Natural killer cell treated with Interleukin-12 subunit alpha and Interleukin-12 subunit beta and Interleukin-15 and Interleukin-18, amount 100 ng/mL, for 72 hours (primary cell): ENCODE data around the gene OTOGL. TPM values are rescaled to one million over a fixed set of nuclear protein-coding genes. Genes with fewer than 3 reads are reported as not detected.
A peak's percentile ranks its signal among the peaks of the same experiment; 100 is the strongest.

ENCODE experiments used
- ATAC-seq, 2 donors: fragments of 150-1000 bp; cut with Tn5 transposase in 1 of 2; sonication (Bioruptor Pico), chemical (Tn5 transposase) in 1 of 2; 2 replicates each; pipeline ENCODE4 v1.10.0; 2021
- DNase-seq: peaks from one replicate; pipeline ENCODE4 v3.0.0; 2022; ENCODE audit warnings: low spot score
- H3K27ac Mint-ChIP-seq, 2 donors: 1 replicate in 1 of 2; 2 replicates in 1 of 2; pipeline ENCODE4 v1.8.0; 2022; ENCODE audit warnings: mixed read lengths in 2 of 2, mild to moderate bottlenecking in 1 of 2, moderate library complexity in 1 of 2
- H3K27me3 Mint-ChIP-seq, 2 donors: 1 replicate in 1 of 2; 2 replicates in 1 of 2; pipeline ENCODE4 v1.8.0; 2022; ENCODE audit warnings: mixed read lengths in 2 of 2
- H3K36me3 Mint-ChIP-seq: one replicate; pipeline ENCODE4 v1.8.0; 2022; ENCODE audit warnings: mixed read lengths
- H3K4me1 Mint-ChIP-seq, 2 donors: 1 replicate in 1 of 2; 2 replicates in 1 of 2; pipeline ENCODE4 v1.8.0; 2022; ENCODE audit warnings: low read depth in 2 of 2, mixed read lengths in 2 of 2, mild to moderate bottlenecking in 1 of 2
- H3K4me3 Mint-ChIP-seq: one replicate; pipeline ENCODE4 v1.8.0; 2022; ENCODE audit warnings: mixed read lengths
- H3K9me3 Mint-ChIP-seq: 2 replicates; pipeline ENCODE4 v1.8.0; 2022; ENCODE audit warnings: mixed read lengths
- total RNA-seq, 2 donors: library from RNA; stranded (reverse); gene quantifications; one replicate each; pipeline ENCODE4 v1.2.3, GENCODE V29; 2022

OTOGL gene
- total RNA-seq, 2 donors from 2014 or later: not detected

GRCh38 chr12:80262771-80263170 lies 163.4 kb downstream of the OTOGL start:
- Mint-ChIP-seq H3K36me3 (no peaks in the 10 kb centered on the region), H3K27ac (no peak overlapping the region), H3K9me3 (no peaks in the 10 kb centered on the region), H3K4me1 (peaks cover 9 to 13% of the 10 kb centered on the region in 2 donors), H3K27me3 (peaks cover 18 to 38% of the 10 kb centered on the region in 2 donors), H3K4me3 (no peak overlapping the region)
- no peak for DNase-seq
- no peak for ATAC-seq

GRCh38 chr12:80264386-80264785 lies 165.0 kb downstream of the OTOGL start:
- H3K27me3 Mint-ChIP-seq: peaks cover 21 to 41% of the 10 kb centered on the region in 2 donors
- H3K4me1 Mint-ChIP-seq: peaks cover 19 to 24% of the 10 kb centered on the region in 2 donors
- no peak overlapping the region for H3K4me3 Mint-ChIP-seq
- H3K27ac Mint-ChIP-seq: no peak overlapping the region
- H3K9me3 Mint-ChIP-seq: no peaks in the 10 kb centered on the region
- ATAC-seq (no peak), DNase-seq (no peak)
- no peaks in the 10 kb centered on the region for H3K36me3 Mint-ChIP-seq

- Mint-ChIP-seq H3K36me3 (no peaks in the 10 kb centered on the region), H3K4me3 (no peak overlapping the region), H3K9me3 (no peaks in the 10 kb centered on the region), H3K27ac (no peak overlapping the region), H3K4me1 (peaks cover 23 to 29% of the 10 kb centered on the region in 2 donors), H3K27me3 (peaks cover 17 to 36% of the 10 kb centered on the region in 2 donors)
- no peak for DNase-seq
- no peak for ATAC-seq
Measured at GRCh38 chr12:80264891-80265290, 165.6 kb downstream of the OTOGL start.

- Mint-ChIP-seq H3K4me3 (no peak overlapping the region), H3K9me3 (no peaks in the 10 kb centered on the region), H3K27me3 (peaks cover 8 to 24% of the 10 kb centered on the region in 2 donors), H3K4me1 (peaks cover 13 to 16% of the 10 kb centered on the region in 2 donors), H3K36me3 (no peaks in the 10 kb centered on the region), H3K27ac (no peak overlapping the region)
- ATAC-seq: peak; percentile 81 to 88
- DNase-seq: no peak
Measured at GRCh38 chr12:80268924-80269749, 169.8 kb downstream of the OTOGL start.

GRCh38 chr12:80269803-80270552 lies 170.6 kb downstream of the OTOGL start:
- DNase-seq: no peak

GRCh38 chr12:80271780-80272179 lies 172.4 kb downstream of the OTOGL start:
- ATAC-seq (no peak), DNase-seq (no peak)
- H3K36me3 Mint-ChIP-seq: no peaks in the 10 kb centered on the region
- H3K4me1 Mint-ChIP-seq: peaks cover 13 to 16% of the 10 kb centered on the region in 2 donors
- no peaks in the 10 kb centered on the region for H3K9me3 Mint-ChIP-seq
- H3K27ac Mint-ChIP-seq: no peak overlapping the region
- H3K27me3 Mint-ChIP-seq: peaks cover 11 to 15% of the 10 kb centered on the region in 2 donors
- no peak overlapping the region for H3K4me3 Mint-ChIP-seq

More at GRCh38 chr12:80269803-80270552, 170.6 kb downstream of the OTOGL start:
- peaks cover 8 to 20% of the 10 kb centered on the region in 2 donors for H3K27me3 Mint-ChIP-seq
- ATAC-seq: peak in 1 of 2 donors; percentile 62
- no peak overlapping the region for H3K4me3 Mint-ChIP-seq
- no peaks in the 10 kb centered on the region for H3K36me3 Mint-ChIP-seq
- H3K4me1 Mint-ChIP-seq: peaks cover 13 to 16% of the 10 kb centered on the region in 2 donors
- no peak overlapping the region for H3K27ac Mint-ChIP-seq
- no peaks in the 10 kb centered on the region for H3K9me3 Mint-ChIP-seq

- Mint-ChIP-seq H3K27me3 (peaks cover 11 to 15% of the 10 kb centered on the region in 2 donors), H3K36me3 (no peaks in the 10 kb centered on the region), H3K4me1 (peaks cover 13 to 16% of the 10 kb centered on the region in 2 donors), H3K27ac (no peak overlapping the region), H3K4me3 (no peak overlapping the region), H3K9me3 (no peaks in the 10 kb centered on the region)
- ATAC-seq: no peak
- no peak for DNase-seq
Measured at GRCh38 chr12:80272387-80272915, 173.1 kb downstream of the OTOGL start.

GRCh38 chr12:80273144-80273543 lies 173.8 kb downstream of the OTOGL start:
- H3K27me3 Mint-ChIP-seq: peaks cover 11 to 15% of the 10 kb centered on the region in 2 donors
- ATAC-seq (no peak), DNase-seq (no peak)
- H3K36me3 Mint-ChIP-seq: no peaks in the 10 kb centered on the region
- H3K4me3 Mint-ChIP-seq: no peak overlapping the region
- H3K27ac Mint-ChIP-seq: no peak overlapping the region
- peaks cover 13 to 16% of the 10 kb centered on the region in 2 donors for H3K4me1 Mint-ChIP-seq
- H3K9me3 Mint-ChIP-seq: no peaks in the 10 kb centered on the region

- Mint-ChIP-seq H3K4me1 (no peaks in the 10 kb centered on the region), H3K9me3 (peaks cover 4% of the 10 kb centered on the region), H3K4me3 (no peak overlapping the region), H3K36me3 (no peaks in the 10 kb centered on the region), H3K27ac (no peak overlapping the region), H3K27me3 (peaks cover 8% of the 10 kb centered on the region in 2 donors)
- ATAC-seq (no peak), DNase-seq (no peak)
Measured at GRCh38 chr12:80277732-80278131, 178.4 kb downstream of the OTOGL start.

GRCh38 chr12:80282226-80282625 lies 182.9 kb downstream of the OTOGL start:
- Mint-ChIP-seq H3K27me3 (peaks cover 16 to 26% of the 10 kb centered on the region in 2 donors), H3K4me1 (no peaks in the 10 kb centered on the region), H3K36me3 (no peaks in the 10 kb centered on the region), H3K4me3 (no peak overlapping the region), H3K9me3 (peaks cover 8% of the 10 kb centered on the region), H3K27ac (no peak overlapping the region)
- no peak for DNase-seq
- no peak for ATAC-seq

GRCh38 chr12:80282761-80283160 lies 183.4 kb downstream of the OTOGL start:
- Mint-ChIP-seq H3K4me1 (no peaks in the 10 kb centered on the region), H3K27ac (no peak overlapping the region), H3K36me3 (no peaks in the 10 kb centered on the region), H3K4me3 (no peak overlapping the region), H3K27me3 (peaks cover 22 to 31% of the 10 kb centered on the region in 2 donors), H3K9me3 (peaks cover 8% of the 10 kb centered on the region)
- DNase-seq: no peak
- no peak for ATAC-seq

GRCh38 chr12:80291108-80291754 lies 191.9 kb downstream of the OTOGL start:
- Mint-ChIP-seq H3K4me1 (no peaks in the 10 kb centered on the region), H3K9me3 (peaks cover 3% of the 10 kb centered on the region), H3K36me3 (no peaks in the 10 kb centered on the region), H3K27ac (no peak overlapping the region), H3K4me3 (no peak overlapping the region), H3K27me3 (peaks cover 20 to 37% of the 10 kb centered on the region in 2 donors)
- ATAC-seq (no peak), DNase-seq (no peak)

- DNase-seq (no peak), ATAC-seq (no peak)
- H3K36me3 Mint-ChIP-seq: no peaks in the 10 kb centered on the region
- H3K9me3 Mint-ChIP-seq: no peaks in the 10 kb centered on the region
- no peak overlapping the region for H3K27ac Mint-ChIP-seq
- no peak overlapping the region for H3K4me3 Mint-ChIP-seq
- H3K27me3 Mint-ChIP-seq: peaks cover 6 to 17% of the 10 kb centered on the region in 2 donors
- no peaks in the 10 kb centered on the region for H3K4me1 Mint-ChIP-seq
Measured at GRCh38 chr12:80293347-80293746, 194.0 kb downstream of the OTOGL start.
